GM04503 (cell line): ENCODE data around the gene BTBD9.

Experiments used
- DNase-seq: peaks from one replicate; pipeline ENCODE4 v3.0.0-alpha.2; 2012; ENCODE audit warnings: low read depth

The BTBD9 gene

GRCh38 chr6:38481211-38481836, 158.4 kb downstream of the BTBD9 start:
- no peak for DNase-seq

GRCh38 chr6:38480036-38480435, 159.7 kb downstream of the BTBD9 start:
- DNase-seq = no peak

DNA sequence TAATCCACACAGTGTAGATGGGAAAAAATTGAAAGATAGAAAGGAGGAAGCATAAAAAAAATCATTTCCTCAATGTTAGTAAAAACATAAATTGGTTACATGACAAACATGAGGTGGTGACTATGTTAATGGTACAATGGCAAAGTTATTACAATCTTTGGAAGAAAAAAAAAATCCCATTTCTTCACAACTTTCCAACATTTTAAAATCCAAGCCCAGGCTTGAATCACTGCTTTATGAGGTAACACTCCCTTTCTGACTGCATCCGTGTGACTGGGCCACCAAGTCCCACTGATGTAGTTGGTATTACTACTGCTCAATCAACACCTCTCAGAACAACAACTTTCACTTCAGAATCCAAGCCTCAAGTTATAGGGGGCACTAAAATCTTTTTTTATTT, 160.4 kb downstream of the BTBD9 start:
- no peak for DNase-seq

DNA sequence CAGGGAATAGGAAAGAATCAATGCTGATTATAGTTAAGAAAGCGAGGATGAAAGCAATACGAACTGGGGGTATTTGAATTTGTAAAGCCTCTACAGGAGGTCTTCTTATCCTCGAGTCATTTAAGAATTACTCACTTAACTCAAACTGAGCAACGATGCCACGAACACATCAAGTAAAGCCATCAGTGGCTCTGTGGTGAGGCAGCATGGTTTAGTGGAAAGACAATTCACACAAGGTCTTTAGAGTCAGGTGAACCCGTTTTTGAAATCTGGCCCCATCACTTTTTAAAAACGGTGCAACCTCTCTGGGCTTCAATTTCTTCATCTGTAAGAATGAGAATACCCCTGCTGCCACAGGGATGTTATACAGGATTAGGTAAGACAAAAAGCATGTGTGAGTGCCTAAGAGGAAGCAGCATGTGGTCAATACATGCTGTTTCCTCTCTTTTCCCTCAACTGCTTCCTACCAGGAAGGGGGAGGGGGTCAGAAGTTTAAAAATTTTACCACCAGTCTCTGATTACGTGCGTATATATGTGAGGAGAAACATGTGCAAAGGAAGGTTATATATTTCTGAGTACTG, 162.0 kb downstream of the BTBD9 start:
- DNase-seq = no peak

GRCh38 chr6:38476888-38477287, 162.8 kb downstream of the BTBD9 start:
- DNase-seq = no peak

DNA sequence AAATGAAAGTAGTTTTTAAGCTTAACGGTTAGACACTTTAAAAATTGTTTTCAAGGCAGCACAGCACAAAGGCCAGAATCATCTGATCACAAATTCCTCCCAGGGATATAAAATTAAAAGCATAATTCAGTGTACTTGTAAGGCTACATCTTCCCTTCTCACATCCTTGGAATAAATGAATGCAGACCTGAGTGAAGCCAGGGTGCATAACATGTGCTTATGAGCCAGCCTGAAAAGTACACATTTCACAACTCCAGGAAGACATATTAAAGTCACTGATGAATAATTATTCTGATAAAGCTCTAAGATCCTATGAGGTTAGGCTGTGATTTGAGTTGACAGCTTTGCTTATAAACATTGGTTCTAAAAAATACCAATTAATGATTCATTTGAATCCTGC, 163.6 kb downstream of the BTBD9 start:
- no peak for DNase-seq

GRCh38 chr6:38470548-38470947, 169.2 kb downstream of the BTBD9 start:
- no peak for DNase-seq

GRCh38 chr6:38467566-38467965, 172.2 kb downstream of the BTBD9 start:
- no peak for DNase-seq

- peak; percentile 86 for DNase-seq
These were observed 179.5 kb downstream of the BTBD9 start for GRCh38 chr6:38460186-38460585.

- no peak for DNase-seq
These were observed 180.4 kb downstream of the BTBD9 start for GRCh38 chr6:38459291-38459690.

DNA sequence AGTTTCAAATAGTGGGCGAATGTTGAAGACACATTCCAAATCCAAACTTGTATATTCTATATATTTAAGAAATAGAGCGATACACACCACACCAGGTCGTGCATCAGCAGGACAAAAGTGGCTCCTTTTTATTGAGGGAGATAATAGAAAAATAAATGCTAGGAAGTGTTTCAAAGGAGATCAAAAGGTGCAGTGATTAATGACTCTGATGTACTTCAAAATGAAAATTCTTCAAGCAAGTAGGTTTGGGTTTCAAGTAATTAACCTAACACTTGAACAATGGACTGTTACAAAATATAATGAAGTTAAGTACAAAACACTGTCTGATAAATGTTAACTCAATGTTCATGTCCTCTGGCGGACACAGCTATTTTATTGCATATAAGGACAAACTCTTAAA, 185.9 kb downstream of the BTBD9 start:
- DNase-seq = no peak

DNA sequence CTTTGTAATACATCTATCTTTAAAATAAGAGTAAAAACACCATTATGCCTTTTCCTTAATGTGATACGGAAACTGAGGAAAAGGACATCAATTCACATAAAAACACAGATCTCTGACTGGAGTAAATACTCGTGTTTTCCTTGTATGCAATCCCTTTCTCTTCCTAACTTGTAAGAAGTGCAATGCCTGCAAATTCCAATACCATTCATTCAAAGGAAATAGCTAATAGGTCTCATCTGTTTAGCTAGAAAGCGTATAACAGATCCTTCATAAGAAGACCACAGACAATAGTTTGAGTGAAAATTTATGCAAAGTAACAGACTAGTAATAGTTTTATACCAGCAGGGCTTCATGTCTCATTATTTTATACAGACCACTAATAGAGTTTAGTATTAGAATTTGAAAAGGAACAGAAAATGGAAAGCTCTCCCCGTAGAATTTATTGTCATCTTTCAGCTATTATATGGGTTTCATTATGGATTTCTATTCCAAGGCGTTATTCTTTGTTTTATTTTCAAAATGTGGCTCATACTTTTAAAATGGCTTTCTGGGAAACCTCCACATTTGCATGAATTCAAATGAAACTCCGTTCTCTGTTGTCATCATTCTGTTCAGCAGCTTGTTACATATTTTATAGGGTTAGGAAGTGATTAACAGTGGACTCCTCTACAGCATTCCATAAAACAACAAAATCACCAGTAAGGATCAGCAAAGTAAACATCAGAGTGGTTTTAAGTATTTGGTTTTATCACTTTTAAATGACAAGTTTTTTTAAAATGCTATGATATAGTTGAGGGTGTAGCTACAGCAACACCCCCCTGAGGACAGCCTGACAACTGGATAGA, 186.7 kb downstream of the BTBD9 start:
- DNase-seq = no peak

GRCh38 chr6:38450717-38451116, 189.0 kb downstream of the BTBD9 start:
- DNase-seq = no peak

DNA sequence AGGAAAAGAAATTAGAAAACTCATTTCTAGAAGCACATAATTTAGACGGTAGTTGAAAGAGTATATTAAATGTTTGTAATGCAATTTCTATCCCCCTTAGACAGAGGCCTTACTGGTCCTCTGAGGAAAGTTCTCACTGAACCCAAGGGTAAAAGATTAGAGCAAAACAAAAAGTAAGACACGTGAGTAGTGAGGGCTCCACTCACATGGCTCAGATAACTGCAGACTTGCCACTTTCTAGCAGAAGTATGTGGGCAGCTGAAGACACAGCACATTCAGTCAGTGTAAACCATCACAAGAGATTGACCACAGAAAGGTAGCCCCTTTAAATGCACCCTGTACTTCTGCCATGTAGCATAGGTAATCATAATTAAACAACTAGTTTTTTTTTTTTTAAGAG, 193.8 kb downstream of the BTBD9 start:
- DNase-seq = no peak

DNA sequence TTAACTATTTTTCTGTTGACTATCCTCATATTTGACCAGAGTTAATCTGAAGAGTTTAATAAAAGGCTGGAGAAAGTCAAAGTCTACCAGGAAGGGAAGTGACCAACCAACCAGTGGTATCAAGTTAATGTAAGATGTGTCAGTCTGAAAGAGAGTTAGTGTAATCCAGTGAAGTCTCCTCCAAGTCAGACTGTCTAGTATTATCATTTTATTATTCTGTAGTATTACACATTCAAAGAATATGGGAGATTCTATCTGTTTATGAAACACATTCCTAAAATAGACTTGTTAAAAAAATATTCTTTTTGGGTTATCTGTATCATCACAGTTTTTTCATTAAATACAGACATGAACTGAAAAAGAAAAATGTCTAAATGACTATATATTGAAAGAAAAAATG, 194.4 kb downstream of the BTBD9 start:
- no peak for DNase-seq

GRCh38 chr6:38443352-38444144, 196.2 kb downstream of the BTBD9 start:
- no peak for DNase-seq

- no peak for DNase-seq
These were observed 201.6 kb downstream of the BTBD9 start for GRCh38 chr6:38438097-38438496.

DNA sequence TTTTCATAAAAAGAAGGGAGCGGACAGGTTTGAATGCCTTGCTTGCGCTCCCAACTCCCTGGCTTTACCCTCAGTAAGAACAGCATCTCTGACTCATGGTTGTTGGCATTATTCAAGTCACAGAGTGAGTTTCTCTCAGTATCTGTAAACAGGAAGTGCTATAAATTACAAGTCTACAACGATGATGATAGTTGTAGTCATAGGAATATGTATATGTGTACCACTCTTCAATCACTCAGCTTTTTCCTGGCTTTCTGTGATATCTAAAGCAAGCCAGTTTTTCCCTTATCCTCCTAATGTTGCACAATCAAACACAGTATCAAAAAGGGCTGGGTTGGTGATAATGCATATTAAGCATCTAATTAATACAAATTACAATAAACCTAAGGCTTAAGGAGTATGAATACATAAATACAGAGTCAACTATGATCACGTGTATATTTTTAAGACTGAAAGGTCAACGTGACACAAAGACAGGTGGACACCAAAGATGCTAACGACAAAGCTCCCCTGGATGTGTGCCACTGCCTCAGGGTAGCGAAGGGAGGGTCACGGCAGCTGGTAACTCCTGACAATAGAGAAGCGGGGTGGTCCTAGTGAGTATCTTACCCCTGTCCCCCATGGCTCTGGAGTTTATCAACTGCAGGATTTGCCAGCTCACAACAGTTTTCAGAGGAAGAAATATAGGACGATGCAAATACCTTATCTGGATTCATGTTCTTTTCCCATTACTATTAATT, 202.8 kb downstream of the BTBD9 start:
- no peak for DNase-seq

DNA sequence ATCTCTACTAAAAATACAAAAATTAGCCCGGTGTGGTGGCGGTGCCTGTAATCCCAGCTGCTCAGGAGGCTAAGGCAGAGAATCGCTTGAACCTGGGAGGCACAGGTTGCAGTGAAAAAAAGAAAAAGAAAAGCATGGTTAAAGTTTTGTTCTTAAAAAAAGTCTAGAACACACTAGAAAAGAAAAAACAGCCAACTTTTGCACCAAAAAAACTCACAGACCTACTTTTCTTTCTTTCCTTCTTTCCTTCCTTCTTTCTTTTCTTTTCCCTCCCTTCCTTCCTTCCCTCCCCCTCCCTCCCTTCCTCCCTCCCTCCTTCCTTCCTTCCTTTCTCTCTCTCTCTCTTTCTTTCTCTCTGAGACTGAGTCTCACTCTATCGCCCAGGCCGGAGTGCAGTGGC, 204.4 kb downstream of the BTBD9 start:
- no peak for DNase-seq

GRCh38 chr6:38434051-38434450, 205.7 kb downstream of the BTBD9 start:
- DNase-seq = no peak

DNA sequence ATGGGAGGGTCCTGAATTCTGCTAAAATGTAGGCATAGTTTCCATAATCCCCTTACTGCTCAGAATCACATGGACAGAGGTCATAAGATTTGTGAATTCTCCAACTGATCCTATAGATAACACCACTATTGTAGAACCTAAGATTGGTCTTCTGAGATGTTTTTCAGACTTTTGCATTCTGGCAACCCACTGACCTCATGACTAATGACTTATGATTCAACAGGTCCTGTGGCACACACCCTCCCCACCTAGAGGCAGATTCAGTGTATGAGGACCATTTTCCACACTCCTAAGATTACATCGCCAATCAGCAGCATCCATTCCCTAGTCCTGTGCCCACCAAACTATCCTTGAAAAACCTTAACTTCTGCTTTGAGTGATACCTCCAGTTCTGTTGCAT, 207.2 kb downstream of the BTBD9 start:
- DNase-seq = no peak

DNA sequence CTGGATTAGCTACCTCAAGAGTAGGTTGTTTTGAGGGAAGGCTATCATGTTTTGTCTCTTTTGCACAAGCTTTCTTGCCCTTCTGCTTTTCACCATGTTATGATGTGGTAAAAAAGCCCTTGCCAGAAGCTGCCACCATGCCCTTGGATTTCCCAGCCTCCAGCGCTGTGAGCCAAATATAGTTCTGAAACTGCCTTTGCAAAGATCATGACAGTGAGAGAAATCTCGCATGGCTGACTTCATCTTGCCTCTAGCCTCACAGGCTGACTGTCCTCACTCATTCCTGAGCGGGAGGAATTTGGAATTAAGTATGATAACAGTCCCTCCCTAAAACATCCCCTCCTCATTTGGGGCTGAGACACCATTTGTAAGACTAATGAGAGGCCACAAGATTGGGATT, 207.7 kb downstream of the BTBD9 start:
- DNase-seq = no peak
